Measurements from ENCODE around the gene PTPRK.

PTPRK gene

GRCh38 chr6:128252341-128253176 is 267.8 kb downstream of the PTPRK start:
- no peak for TF ChIP-seq CTCF (IDR thresholded peaks at IDR 0.05; ENCODE audit: control insufficient read depth, insufficient read depth, low read depth, low read length, missing control alignments)
- no peak for DNase-seq (ENCODE audit: low read depth)
- no peak overlapping the region for H3K4me3 ChIP-seq (ENCODE audit: control insufficient read depth, low read depth, low read length)

GRCh38 chr6:128251445-128252340 is 268.7 kb downstream of the PTPRK start:
- no peak for TF ChIP-seq CTCF (IDR thresholded peaks at IDR 0.05; ENCODE audit: control insufficient read depth, insufficient read depth, low read depth, low read length, missing control alignments)
- H3K4me3 ChIP-seq (ENCODE audit: control insufficient read depth, low read depth, low read length), result no peak overlapping the region
- no peak for DNase-seq (ENCODE audit: low read depth)

GRCh38 chr6:128250370-128251070 is 269.9 kb downstream of the PTPRK start:
- DNase-seq (ENCODE audit: low read depth), result no peak
- no peak for TF ChIP-seq CTCF (IDR thresholded peaks at IDR 0.05; ENCODE audit: control insufficient read depth, insufficient read depth, low read depth, low read length, missing control alignments)
- no peak overlapping the region for H3K4me3 ChIP-seq (ENCODE audit: control insufficient read depth, low read depth, low read length)

- DNase-seq (ENCODE audit: low read depth), result no peak
- TF ChIP-seq CTCF (IDR thresholded peaks at IDR 0.05; ENCODE audit: control insufficient read depth, insufficient read depth, low read depth, low read length, missing control alignments), result no peak
- no peak overlapping the region for H3K4me3 ChIP-seq (ENCODE audit: control insufficient read depth, low read depth, low read length)
Measured at GRCh38 chr6:128249429-128249828, 271.0 kb downstream of the PTPRK start.

GRCh38 chr6:128246472-128247260 is 273.7 kb downstream of the PTPRK start:
- no peak overlapping the region for H3K4me3 ChIP-seq (ENCODE audit: control insufficient read depth, low read depth, low read length)
- no peak for DNase-seq (ENCODE audit: low read depth)
- no peak for TF ChIP-seq CTCF (IDR thresholded peaks at IDR 0.05; ENCODE audit: control insufficient read depth, insufficient read depth, low read depth, low read length, missing control alignments)
